Stimulated activated CD4-positive, alpha-beta T cell treated with anti-CD3 and anti-CD28 coated beads, Interleukin-12 subunit alpha, Interleukin-12 subunit beta, amount 100 ng/mL, for 48 hours (primary cell): ENCODE measurements around the gene YEATS2.
"Not testable (repeated sequence)": the region's sequence is repeated elsewhere in the genome, so short reads cannot be mapped to it uniquely, and the experiment has no call there.

Source experiments
- DNase-seq, 3 donors: peaks; one replicate each; pipeline ENCODE4 v3.0.0-alpha.2; 2020; ENCODE audit warnings: low read depth in 2 of 3, low spot score in 1 of 3

YEATS2 gene

GRCh38 chr3:183775781-183776180, 78.2 kb downstream of the YEATS2 start:
- no peak for DNase-seq

DNA sequence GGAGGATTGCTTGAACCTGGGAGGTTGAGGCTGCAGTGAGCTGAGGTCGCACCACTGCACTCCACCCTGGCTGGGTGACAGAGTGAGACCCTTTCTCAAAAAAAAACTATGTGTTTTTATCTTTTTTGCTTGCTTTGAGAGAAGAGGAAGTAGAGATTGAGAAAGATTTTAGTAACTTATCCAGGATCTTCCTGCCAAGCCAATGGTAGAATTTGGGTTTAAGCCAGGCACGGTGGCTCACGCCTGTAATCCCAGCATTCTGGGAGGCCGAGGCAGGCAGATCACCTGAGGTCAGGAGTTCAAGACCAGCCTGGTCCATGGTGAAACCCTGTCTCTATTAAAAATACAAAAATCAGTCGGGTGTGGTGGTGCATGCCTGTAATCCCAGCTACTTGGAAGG, 78.9 kb downstream of the YEATS2 start:
- DNase-seq = not testable (repeated sequence)

- no peak for DNase-seq
Observed at GRCh38 chr3:183777016-183777618, 79.5 kb downstream of the YEATS2 start.

GRCh38 chr3:183779896-183780465, 82.4 kb downstream of the YEATS2 start:
- DNase-seq = no peak

GRCh38 chr3:183781246-183781645, 83.6 kb downstream of the YEATS2 start:
- DNase-seq = no peak

DNA sequence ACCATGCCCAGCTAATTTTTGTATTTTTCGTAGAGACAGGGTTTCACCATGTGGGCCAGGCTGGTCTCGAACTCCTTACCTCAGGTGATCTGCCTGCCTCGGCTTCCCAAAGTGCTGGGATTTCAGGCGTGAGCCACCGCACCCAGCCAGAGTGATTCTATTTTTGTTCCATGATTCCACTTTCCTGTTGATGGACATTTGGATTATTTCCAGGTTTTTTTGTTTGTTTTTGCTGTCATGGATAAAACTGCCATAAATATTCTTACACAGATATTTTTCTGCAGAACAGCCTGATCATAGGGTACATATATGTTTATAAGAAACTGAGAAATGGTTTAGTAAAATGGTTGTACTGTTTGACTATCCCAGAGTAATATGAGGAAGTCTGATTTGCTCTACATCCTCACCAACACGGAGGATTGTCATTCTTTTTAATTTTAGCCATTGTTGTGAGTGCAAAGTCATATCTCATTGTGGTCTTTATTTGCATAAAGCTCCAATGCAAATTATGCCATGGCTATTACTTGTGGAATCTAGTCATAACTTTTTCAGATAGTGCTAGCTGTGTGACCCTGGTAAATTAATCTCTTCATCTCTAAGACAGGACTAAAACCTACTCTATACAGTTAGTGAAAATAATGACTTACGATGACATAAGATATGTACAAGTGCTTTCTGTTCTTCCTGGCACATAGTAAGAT, 85.1 kb downstream of the YEATS2 start:
- DNase-seq = no peak

GRCh38 chr3:183784503-183784902, 86.9 kb downstream of the YEATS2 start:
- not testable (repeated sequence) for DNase-seq

DNA sequence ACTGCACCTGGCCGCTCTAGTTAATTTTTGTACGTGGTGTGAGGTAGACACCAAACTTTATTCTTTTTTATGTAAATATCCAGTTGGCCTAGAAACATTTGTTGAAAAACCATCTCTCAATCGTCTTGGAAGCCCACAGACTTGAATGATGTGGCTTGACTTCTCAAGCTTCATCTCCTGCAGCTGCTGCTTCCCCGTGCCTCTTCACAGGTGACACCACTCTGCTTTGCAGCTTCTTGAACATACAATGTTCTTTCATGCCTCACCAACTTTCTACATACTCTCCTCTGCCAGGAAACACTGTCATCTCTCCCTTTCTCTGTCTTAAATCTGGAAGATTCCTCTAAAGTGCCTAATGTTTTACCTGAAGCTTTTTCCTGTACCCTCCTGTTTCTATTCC, 92.2 kb downstream of the YEATS2 start:
- no peak for DNase-seq

GRCh38 chr3:183790700-183791099, 93.1 kb downstream of the YEATS2 start:
- DNase-seq = no peak

- no peak for DNase-seq
Observed at GRCh38 chr3:183792976-183793375, 95.4 kb downstream of the YEATS2 start.

DNA sequence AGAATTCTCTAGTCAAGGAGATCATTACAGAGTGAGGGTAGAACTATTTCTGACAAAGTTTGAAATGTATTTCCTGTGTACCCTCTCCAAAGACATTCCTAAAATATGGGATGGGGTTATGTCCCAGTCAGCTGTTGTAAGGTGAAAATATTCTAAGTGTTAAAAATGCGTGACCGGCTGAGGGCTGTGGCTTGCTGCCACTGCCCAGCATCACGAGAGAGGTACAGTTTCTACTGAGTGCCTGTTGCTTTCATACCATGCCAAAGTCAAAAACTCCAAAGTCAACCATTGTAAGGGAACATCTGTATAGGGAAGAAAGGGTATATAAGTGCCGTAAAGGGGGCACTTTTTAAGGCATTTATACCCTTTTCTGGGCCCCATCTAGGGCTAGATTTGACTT, 96.9 kb downstream of the YEATS2 start:
- DNase-seq = no peak

DNA sequence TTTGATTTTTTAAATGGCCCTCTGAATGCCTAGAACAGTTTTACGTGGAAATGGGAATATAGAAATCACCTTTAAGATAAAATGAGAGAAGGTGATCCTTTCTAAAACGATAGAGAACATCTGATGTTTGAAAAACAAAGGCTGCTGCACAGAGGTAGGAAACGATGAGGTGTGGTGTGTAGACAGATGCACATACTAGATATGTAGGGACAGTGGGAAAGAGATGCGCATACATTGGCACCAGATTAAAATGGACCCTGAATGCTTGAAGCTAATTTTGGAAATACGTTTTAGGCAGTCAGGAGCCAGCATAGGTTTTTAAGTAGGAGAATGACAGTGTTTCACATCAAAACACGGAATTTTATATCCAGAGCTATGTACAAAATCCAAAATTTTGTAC, 98.8 kb downstream of the YEATS2 start:
- DNase-seq = no peak

DNA sequence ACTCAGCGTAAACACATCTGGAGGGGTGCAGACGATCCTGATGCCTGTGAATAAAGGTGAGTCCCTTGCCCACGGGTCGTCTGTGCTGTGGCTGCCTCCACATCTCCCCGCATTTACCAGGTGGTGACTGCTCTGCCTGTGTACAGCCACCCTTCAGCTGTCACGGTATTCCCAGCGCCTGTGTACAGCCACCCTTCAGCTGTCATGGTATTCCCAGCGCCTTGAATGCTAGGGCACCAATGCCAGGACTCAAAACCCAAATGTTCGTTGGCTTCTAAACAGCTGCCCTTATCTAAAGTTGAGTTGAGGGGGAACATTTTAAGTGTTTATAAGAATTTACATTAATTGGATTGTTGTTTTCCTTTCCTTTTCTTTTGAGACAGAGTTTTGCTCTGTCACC, 100.4 kb downstream of the YEATS2 start:
- no peak for DNase-seq

DNA sequence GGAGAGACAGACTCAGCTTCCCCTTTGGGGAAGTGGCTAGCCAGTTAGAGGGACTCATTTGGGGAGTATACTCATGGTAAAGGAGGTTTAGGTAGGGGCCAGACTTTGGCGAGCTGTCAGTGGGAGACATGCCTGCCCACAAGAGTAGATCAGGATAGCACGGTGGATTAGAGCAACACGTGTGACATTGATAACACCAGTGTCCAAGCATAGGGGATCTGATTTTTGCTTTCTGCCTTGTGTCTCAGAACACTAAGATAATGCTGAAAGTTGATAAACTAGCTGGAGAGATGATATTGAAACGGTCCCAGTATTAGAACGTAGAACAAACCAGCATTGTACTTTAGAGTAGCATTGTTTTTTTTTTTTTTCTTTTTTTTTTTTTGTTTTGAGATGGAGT, 101.9 kb downstream of the YEATS2 start:
- no peak for DNase-seq

GRCh38 chr3:183800243-183800863, 102.8 kb downstream of the YEATS2 start:
- no peak for DNase-seq

DNA sequence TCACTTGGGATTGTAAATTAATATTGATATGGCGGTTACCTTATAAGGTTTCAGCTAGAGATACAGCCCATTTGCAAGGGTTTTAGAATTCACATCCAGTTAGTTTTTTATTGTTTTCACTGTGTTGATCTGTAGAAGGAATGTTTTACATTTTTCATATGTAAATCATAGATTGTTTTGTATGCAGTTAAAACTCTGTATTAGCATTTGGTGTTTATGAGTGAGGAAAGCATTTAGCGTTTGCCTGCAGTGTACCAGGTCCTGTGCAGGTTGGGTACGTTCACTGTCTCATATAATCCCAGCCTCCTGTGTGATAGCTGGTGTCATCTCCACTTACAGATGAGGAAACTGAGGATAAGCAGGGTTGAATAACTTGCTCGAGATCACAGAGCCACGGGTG, 104.0 kb downstream of the YEATS2 start:
- no peak for DNase-seq

DNA sequence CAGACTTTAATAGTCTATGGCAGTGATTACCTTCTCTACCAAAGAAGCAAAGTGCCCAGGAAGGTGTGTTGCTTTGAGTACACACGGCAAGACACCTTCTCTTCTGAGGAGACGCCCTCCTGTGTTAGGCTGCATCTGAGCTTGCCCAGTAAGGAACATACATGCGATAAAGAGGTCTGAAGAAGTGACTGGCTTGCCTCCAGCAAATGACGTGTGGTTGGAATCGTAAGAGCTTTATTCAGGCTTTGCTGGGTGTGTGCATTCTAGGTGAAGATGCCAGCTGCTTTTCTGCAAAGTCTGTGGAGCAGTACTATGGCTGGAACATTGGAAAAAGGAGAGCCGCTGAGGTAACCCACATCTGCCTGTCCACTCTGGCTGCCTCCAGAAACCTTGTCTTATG, 105.4 kb downstream of the YEATS2 start:
- DNase-seq = no peak

DNA sequence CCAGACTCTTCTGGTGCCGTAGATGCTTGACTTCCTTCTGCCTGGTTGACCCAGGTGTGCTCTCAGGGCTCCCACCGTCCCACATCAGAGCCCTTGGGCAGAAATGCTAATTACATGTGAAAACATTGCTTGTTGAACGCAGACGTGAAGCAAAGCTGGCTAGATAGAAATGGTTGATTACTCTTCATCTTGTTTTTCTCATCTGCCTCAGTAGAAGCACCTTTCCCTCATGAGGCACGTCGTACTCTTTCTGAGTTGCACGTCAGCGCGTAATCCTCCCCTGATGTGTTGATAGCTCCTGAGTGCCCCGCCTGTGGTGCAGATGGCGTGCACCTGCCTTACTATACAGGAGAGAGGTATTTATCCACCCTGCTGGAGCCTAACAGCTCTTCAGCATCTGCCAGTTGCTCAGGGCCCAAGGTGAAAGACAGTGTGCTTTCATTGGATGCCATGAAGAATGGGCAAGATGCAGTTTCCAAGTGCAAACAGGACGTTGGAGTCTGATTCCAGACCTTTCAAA, 109.7 kb downstream of the YEATS2 start:
- DNase-seq = no peak

- no peak for DNase-seq
Observed at GRCh38 chr3:183807881-183808280, 110.3 kb downstream of the YEATS2 start.

- DNase-seq = no peak
Observed at GRCh38 chr3:183808355-183808754, 110.8 kb downstream of the YEATS2 start.

GRCh38 chr3:183809270-183809669, 111.7 kb downstream of the YEATS2 start:
- no peak for DNase-seq
